Fibroblast of mammary gland (primary cell): ENCODE results near the gene MFAP4.

Experiments
- DNase-seq: peaks from one replicate; pipeline ENCODE4 v3.0.0-alpha.2; 2010; ENCODE audit warnings: low read depth
- H3K4me3 ChIP-seq: 2 replicates; pipeline ENCODE4 v1.5.1; 2011; ENCODE audit warnings: low read depth, mild to moderate bottlenecking, low read length, moderate library complexity; ENCODE audit not compliant: control insufficient read depth
- TF ChIP-seq, protein P1 (sequence below): conservative IDR thresholded peaks from 2 replicates; pipeline ENCODE4 v1.5.1; 2011; ENCODE audit warnings: low read depth, low read length, inconsistent platforms; ENCODE audit not compliant: control insufficient read depth, insufficient read depth

The MFAP4 gene

DNA sequence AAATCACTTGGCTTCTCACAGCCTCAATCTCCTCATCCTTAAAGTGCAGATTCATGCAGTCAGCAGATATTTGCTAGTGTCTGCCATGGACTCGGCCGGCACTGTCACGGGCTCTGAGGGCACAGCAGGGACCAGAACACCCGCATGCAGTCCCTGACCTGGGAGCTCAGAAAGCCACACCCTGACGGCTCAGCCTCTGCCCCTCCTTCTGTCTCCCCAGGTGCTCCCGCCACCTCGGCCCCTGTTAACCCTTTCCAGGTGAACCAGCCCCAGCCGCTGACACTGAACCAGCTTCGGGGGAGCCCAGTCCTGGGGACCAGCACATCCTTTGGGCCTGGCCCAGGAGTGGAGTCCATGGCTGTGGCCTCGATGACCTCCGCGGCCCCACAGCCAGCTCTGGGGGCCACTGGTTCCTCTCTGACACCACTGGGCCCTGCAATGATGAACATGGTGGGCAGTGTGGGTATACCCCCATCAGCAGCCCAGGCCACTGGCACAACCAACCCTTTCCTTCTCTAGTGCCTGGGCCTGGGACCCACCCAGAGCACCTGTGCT is 53.2 kb downstream of the MFAP4 start:
- no peak for DNase-seq
- no peak overlapping the region for H3K4me3 ChIP-seq
- TF ChIP-seq, protein P1, sequence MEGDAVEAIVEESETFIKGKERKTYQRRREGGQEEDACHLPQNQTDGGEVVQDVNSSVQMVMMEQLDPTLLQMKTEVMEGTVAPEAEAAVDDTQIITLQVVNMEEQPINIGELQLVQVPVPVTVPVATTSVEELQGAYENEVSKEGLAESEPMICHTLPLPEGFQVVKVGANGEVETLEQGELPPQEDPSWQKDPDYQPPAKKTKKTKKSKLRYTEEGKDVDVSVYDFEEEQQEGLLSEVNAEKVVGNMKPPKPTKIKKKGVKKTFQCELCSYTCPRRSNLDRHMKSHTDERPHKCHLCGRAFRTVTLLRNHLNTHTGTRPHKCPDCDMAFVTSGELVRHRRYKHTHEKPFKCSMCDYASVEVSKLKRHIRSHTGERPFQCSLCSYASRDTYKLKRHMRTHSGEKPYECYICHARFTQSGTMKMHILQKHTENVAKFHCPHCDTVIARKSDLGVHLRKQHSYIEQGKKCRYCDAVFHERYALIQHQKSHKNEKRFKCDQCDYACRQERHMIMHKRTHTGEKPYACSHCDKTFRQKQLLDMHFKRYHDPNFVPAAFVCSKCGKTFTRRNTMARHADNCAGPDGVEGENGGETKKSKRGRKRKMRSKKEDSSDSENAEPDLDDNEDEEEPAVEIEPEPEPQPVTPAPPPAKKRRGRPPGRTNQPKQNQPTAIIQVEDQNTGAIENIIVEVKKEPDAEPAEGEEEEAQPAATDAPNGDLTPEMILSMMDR: no peak
